Effector memory CD4-positive, alpha-beta T cell (primary cell): ENCODE results near the gene TCOF1.

ENCODE experiments used
- DNase-seq, 3 donors: peaks; one replicate each; pipeline ENCODE4 v3.0.0-alpha.2; 2020
- H3K27ac ChIP-seq: 2 replicates; pipeline ENCODE4 v1.7.0; 2013; ENCODE audit warnings: mild to moderate bottlenecking, low read length, moderate library complexity; ENCODE audit not compliant: insufficient read depth, poor library complexity, severe bottlenecking
- H3K27me3 ChIP-seq: replicated peaks from 2 replicates; pipeline ENCODE4 v1.7.0; 2013; ENCODE audit warnings: mild to moderate bottlenecking, low read length; ENCODE audit not compliant: insufficient read depth, control insufficient read depth, poor library complexity, severe bottlenecking
- H3K36me3 ChIP-seq: 2 replicates; pipeline ENCODE4 v1.7.0; 2013; ENCODE audit warnings: mild to moderate bottlenecking, low read length, moderate library complexity; ENCODE audit not compliant: control insufficient read depth, insufficient read depth
- H3K4me1 ChIP-seq: 2 replicates; pipeline ENCODE4 v1.7.0; 2013; ENCODE audit warnings: low read length, mild to moderate bottlenecking; ENCODE audit not compliant: control insufficient read depth, insufficient read depth, poor library complexity, severe bottlenecking
- H3K4me3 ChIP-seq: 2 replicates; pipeline ENCODE4 v1.7.0; 2013; ENCODE audit warnings: low read length, low read depth, mild to moderate bottlenecking; ENCODE audit not compliant: insufficient read depth, poor library complexity, severe bottlenecking
- H3K9me3 ChIP-seq: 2 replicates; pipeline ENCODE4 v1.7.0; 2013; ENCODE audit warnings: mild to moderate bottlenecking, low read length, moderate library complexity; ENCODE audit not compliant: control insufficient read depth

Gene TCOF1

GRCh38 chr5:150315245-150315644 is 42.3 kb upstream of the TCOF1 start:
- Histone ChIP-seq H3K4me1 (no peaks in the 10 kb centered on the region), H3K27me3 (no peaks in the 10 kb centered on the region), H3K4me3 (no peak overlapping the region), H3K36me3 (no peaks in the 10 kb centered on the region), H3K9me3 (no peaks in the 10 kb centered on the region), H3K27ac (no peak overlapping the region)
- no peak for DNase-seq

GRCh38 chr5:150316320-150316719 is 41.2 kb upstream of the TCOF1 start:
- no peaks in the 10 kb centered on the region for H3K36me3 ChIP-seq
- no peaks in the 10 kb centered on the region for H3K27me3 ChIP-seq
- no peak overlapping the region for H3K4me3 ChIP-seq
- DNase-seq: no peak
- no peaks in the 10 kb centered on the region for H3K4me1 ChIP-seq
- H3K27ac ChIP-seq: no peak overlapping the region
- no peaks in the 10 kb centered on the region for H3K9me3 ChIP-seq

- no peaks in the 10 kb centered on the region for H3K4me1 ChIP-seq
- H3K9me3 ChIP-seq: no peaks in the 10 kb centered on the region
- no peaks in the 10 kb centered on the region for H3K36me3 ChIP-seq
- no peak overlapping the region for H3K27ac ChIP-seq
- DNase-seq: no peak
- H3K4me3 ChIP-seq: no peak overlapping the region
- no peaks in the 10 kb centered on the region for H3K27me3 ChIP-seq
Measured at GRCh38 chr5:150317048-150318003, 40.2 kb upstream of the TCOF1 start.

GRCh38 chr5:150318613-150319483 is 38.6 kb upstream of the TCOF1 start:
- no peak overlapping the region for H3K27ac ChIP-seq
- H3K4me1 ChIP-seq: no peaks in the 10 kb centered on the region
- H3K27me3 ChIP-seq: no peaks in the 10 kb centered on the region
- no peak overlapping the region for H3K4me3 ChIP-seq
- no peaks in the 10 kb centered on the region for H3K9me3 ChIP-seq
- H3K36me3 ChIP-seq: no peaks in the 10 kb centered on the region
- DNase-seq: no peak

- DNase-seq: no peak
- Histone ChIP-seq H3K27me3 (no peaks in the 10 kb centered on the region), H3K4me3 (no peak overlapping the region), H3K36me3 (no peaks in the 10 kb centered on the region), H3K9me3 (no peaks in the 10 kb centered on the region), H3K27ac (no peak overlapping the region), H3K4me1 (no peaks in the 10 kb centered on the region)
Measured at GRCh38 chr5:150319484-150319790, 38.1 kb upstream of the TCOF1 start.

- no peak for DNase-seq
- no peaks in the 10 kb centered on the region for H3K4me1 ChIP-seq
- no peaks in the 10 kb centered on the region for H3K9me3 ChIP-seq
- no peaks in the 10 kb centered on the region for H3K27me3 ChIP-seq
- H3K4me3 ChIP-seq: no peak overlapping the region
- H3K36me3 ChIP-seq: no peaks in the 10 kb centered on the region
- no peak overlapping the region for H3K27ac ChIP-seq
Measured at GRCh38 chr5:150320044-150320613, 37.4 kb upstream of the TCOF1 start.

GRCh38 chr5:150321211-150321610 is 36.3 kb upstream of the TCOF1 start:
- no peak for DNase-seq
- no peak overlapping the region for H3K27ac ChIP-seq

GRCh38 chr5:150321784-150322183 is 35.7 kb upstream of the TCOF1 start:
- no peak for DNase-seq
- no peaks in the 10 kb centered on the region for H3K36me3 ChIP-seq
- H3K4me1 ChIP-seq: no peaks in the 10 kb centered on the region
- H3K27me3 ChIP-seq: no peaks in the 10 kb centered on the region
- H3K27ac ChIP-seq: no peak overlapping the region
- no peaks in the 10 kb centered on the region for H3K9me3 ChIP-seq
- no peak overlapping the region for H3K4me3 ChIP-seq

More at GRCh38 chr5:150321211-150321610, 36.3 kb upstream of the TCOF1 start:
- H3K4me1 ChIP-seq: no peaks in the 10 kb centered on the region
- H3K36me3 ChIP-seq: no peaks in the 10 kb centered on the region
- no peaks in the 10 kb centered on the region for H3K27me3 ChIP-seq
- no peak overlapping the region for H3K4me3 ChIP-seq
- H3K9me3 ChIP-seq: no peaks in the 10 kb centered on the region

GRCh38 chr5:150322202-150322601 is 35.3 kb upstream of the TCOF1 start:
- Histone ChIP-seq H3K27me3 (no peaks in the 10 kb centered on the region), H3K9me3 (no peaks in the 10 kb centered on the region), H3K4me1 (no peaks in the 10 kb centered on the region), H3K27ac (no peak overlapping the region), H3K36me3 (no peaks in the 10 kb centered on the region), H3K4me3 (no peak overlapping the region)
- DNase-seq: no peak

- H3K4me1 ChIP-seq: no peaks in the 10 kb centered on the region
- H3K36me3 ChIP-seq: no peaks in the 10 kb centered on the region
- H3K9me3 ChIP-seq: no peaks in the 10 kb centered on the region
- DNase-seq: no peak
- H3K4me3 ChIP-seq: no peak overlapping the region
- H3K27ac ChIP-seq: no peak overlapping the region
- no peaks in the 10 kb centered on the region for H3K27me3 ChIP-seq
Measured at GRCh38 chr5:150323092-150323491, 34.4 kb upstream of the TCOF1 start.
